Tongue (tissue), 2 donors: ENCODE measurements around the gene ARHGAP44. TPM values are rescaled to one million over a fixed set of nuclear protein-coding genes. Genes with fewer than 3 reads are reported as not detected.

Experiments
- DNase-seq: peaks from one replicate; pipeline ENCODE4 v3.0.0-alpha.2; 2015
- total RNA-seq: library from RNA; depleted of rRNA; stranded (reverse); fragments of >200 nt; gene quantifications from one replicate; pipeline ENCODE4 v1.2.3, GENCODE V29; 2014

The ARHGAP44 gene
- total RNA-seq, 1 donor from 2014 or later = 3.4 TPM

GRCh38 chr17:12995896-12996295 is 206.6 kb downstream of the ARHGAP44 start:
- DNase-seq = no peak

DNA sequence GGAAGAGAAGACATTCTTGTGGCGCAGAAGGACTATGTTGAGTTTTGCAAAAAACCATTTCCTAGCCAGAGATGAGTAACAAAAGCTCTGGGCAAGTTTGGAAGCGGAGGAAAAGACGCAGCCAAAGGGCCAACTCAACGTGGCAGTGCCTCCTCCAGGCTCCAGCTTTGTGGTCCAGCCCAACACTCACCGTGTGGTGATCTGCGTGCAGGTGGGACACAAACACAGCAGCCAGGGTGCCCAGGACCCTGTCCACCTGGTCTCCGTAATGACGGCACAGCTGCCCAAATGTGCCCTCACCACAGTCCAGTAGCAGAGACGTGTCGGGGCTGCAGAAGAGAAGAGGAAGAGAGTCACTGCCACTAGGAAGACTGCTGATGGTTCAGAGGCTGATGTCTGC is 207.1 kb downstream of the ARHGAP44 start:
- no peak for DNase-seq

GRCh38 chr17:12996941-12997340 is 207.6 kb downstream of the ARHGAP44 start:
- DNase-seq = no peak

DNA sequence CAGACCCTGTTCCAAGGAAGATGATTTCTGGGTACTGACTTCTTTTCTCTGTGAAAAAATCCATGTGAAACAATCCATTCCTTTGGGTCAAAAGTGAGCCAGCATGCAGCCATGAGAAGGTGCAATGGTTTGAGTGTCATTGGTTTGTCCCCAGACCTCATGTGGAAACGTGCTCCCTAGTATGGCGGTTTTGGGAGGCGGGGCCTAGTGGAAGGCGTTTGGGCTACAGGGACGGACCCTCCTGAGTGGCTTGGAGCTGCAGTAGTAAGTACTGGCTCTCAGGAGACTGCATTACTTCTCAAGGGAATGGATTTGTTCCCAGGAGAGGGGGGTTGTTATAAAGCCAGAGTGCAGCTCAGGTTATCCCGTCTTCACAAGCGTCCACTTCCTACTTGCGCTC is 209.2 kb downstream of the ARHGAP44 start:
- no peak for DNase-seq

- no peak for DNase-seq
These were observed 209.6 kb downstream of the ARHGAP44 start for GRCh38 chr17:12998874-12999273.

DNA sequence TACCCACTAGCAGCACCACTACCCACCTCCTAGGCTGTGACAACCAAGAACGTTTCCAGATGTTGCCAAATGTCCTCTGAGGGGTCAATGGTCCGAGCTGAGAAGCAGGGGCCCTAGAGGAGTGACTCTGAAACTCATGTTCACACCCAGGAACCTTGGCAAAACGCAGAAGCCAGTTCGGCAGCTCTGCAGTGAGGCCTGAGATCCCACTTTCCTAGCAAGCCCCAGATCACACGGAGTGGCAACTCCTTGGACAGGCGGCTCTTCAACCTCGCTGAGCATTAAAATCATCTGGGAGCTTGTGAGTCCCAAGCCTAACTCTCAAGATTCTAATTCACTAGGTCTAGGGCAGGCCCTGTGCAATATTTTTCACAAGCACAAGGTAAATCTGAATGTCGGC is 211.3 kb downstream of the ARHGAP44 start:
- DNase-seq = no peak

DNA sequence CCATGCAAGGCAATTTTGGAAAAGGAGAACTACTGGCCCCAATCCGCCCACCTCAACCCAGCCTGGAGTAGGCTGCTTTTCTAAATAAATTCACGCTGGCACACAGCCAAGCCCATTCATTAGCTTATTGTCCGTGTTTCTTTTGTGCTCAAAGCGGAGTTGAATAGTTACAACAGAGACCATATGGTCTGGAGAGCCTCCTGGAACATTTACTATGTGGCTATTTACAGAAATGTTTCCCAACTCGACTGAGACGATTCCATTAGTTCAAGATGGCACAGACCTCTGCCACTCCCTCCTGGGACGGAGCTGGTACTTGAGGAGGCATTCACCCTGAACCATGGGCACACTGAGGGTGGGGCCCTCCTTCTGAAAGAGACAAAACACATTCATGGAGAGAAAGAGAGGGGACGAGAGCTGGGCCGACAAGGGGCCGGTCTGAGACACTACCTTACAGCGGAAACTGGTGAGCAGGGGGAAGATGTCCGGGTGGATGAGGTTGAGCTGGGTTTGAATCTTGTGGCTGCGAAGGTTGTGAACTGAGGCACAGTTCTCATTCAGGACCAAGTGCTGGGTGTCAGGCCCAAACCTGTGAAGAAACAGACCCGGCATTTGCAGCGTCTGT is 212.8 kb downstream of the ARHGAP44 start:
- peak; percentile 45 for DNase-seq

DNA sequence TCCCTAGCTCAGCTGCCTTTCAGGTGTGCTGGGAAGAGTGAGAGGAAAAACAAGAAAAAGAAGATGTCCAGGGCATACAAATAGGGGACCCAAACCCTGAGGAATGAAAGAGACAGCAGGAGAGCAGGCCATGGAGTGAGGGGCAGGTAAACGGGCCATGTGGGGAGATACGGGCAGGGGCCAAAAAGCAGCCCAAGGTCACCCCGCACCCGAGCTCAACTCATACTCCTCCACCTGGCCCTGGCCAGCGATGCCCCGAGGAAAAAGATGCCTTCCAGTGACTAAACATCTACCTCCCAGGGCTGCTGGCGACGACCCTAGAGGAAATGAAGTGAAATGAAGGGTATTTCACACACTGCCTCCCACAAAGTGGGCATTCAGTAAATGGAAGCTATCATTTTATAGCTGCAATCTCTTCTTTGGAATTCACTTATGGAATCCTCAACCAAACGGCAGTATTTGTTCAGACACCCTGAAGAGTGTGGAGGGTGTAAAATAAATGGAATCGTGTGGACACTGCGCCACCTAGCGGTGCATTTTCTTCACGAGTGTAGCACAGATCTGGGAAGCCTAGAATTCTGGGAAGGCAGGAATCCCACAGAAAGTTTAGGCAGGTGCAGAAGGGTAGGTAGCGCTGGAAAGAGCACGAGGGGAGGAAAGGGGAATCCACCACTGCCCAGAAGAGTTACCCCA is 213.6 kb downstream of the ARHGAP44 start:
- peak; percentile 92 for DNase-seq

GRCh38 chr17:13003454-13003851 is 214.2 kb downstream of the ARHGAP44 start:
- no peak for DNase-seq

- no peak for DNase-seq
These were observed 214.6 kb downstream of the ARHGAP44 start for GRCh38 chr17:13003927-13004326.

- DNase-seq = no peak
These were observed 215.0 kb downstream of the ARHGAP44 start for GRCh38 chr17:13004336-13004735.

GRCh38 chr17:13005530-13005929 is 216.2 kb downstream of the ARHGAP44 start:
- DNase-seq = no peak

DNA sequence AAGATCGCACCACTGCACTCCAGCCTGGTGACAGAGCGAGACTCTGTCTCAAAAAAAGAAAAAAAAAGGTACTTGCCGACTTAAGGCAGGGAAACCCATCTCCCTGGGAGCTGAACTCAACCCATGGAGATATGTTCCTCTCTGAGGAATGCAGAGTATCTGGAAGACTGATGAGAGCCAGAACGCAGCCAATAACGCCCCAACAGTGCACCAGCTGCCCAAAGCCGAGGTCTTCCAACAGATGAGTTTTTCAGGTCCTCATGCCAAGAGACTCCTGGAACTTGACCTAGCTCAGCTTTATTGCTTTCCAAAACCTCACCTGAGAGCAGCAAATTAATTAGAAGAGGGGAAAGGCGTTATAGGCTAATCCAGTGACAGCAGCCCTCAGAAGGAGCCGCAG is 219.2 kb downstream of the ARHGAP44 start:
- DNase-seq = no peak

- no peak for DNase-seq
These were observed 221.7 kb downstream of the ARHGAP44 start for GRCh38 chr17:13010959-13011358.

DNA sequence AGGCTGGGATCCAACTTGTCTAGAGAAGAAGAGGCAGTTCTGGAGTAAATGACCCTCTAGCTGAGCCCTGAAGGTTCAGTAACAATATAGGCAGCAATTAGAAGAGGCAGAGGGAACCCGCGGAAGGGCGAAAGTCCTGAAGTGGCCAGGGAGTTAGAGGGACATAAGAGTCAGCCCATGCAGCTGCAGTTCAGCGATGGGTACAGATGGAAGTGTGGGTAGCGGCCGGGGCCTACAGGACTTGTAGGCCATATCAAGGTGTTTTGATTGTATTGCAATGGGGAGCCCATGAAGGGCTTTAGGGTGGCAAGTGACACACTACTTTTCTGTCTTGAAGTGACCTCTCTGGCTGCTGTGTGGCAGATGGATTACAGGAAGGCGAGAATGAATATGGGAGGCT is 225.5 kb downstream of the ARHGAP44 start:
- no peak for DNase-seq

DNA sequence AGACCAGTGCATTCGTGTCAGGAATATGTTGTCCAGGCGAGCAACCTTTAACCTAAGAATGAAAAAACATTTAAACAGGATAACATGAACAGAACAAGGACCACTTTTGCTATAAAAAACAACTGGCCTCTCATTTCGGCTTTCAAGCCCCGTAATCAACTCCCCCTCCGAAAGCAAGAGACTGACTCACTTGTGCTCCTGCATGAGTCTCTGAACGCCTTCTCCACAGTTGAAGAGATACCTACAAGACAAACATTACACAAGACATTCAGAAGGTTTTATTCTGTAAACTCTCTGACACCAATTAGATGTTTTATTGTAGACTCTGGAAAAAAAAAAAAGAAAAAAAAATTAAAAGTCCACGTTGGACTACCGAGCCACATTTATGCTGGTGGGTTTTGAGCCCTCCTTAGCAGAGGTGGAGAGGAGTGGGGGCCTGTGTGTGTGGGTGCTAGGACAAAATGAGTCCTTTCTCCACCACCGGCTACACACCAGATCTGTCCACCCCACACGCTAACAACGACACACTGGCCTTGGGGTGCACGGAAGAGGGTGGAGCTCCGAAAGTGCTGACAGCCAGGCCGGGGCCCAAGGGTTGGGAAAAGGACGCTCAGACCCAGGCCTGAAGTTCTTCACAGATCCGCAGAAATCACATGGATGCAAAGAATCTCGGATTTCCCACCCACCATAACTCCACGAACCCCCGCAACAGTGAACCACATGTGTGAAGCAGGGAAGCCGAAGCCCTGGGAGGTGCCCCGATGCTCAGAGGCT is 227.8 kb downstream of the ARHGAP44 start:
- DNase-seq = no peak

DNA sequence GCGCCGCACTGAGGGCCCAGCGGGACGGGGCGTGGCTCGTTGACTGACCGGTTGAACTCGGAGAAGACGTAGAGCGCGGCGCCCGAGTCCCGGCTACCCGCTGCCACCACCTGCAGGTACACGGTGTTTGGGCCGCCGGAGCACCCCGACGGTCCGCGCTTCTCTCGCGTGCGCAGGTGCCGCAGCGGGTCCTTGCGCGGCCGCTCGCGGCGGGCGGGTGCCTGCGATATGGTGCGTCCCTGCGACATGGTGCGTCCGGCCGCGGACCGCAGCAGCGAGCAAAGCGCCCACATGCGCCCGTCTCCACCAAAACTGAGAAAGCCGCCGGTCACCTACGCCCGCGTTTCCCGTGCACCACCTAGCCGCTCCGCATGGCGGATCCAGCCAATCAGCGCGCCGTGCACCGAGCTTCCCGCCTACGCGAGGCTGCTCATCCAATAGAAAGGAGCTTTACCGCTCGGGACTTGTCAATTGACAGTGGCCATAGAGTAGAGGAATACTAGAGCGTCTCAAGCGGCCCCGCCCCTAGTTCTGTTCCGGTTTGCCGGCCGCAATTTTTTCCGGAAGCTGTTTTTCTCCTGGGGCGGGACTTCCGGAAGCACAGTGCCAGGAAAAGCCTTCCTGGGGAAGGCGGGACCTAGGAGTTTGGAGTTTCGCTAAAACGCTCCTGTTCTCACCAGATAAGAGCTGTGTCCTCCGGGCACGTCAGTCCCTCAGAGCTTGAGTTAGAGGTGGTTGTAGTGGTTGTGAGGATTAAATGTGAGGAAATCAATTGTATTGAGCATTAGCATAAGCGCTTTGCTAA is 228.6 kb downstream of the ARHGAP44 start, which contains the start of gene ELAC2:
ELAC2 (minus strand) TSS at position 373 of the 805 bp plus-strand sequence; CDS start at position 293, 80 bp downstream.
- DNase-seq = peak; percentile 99

GRCh38 chr17:13024016-13024415 is 234.7 kb downstream of the ARHGAP44 start:
- DNase-seq = no peak

- peak; percentile 77 for DNase-seq
These were observed 235.4 kb downstream of the ARHGAP44 start for GRCh38 chr17:13024526-13025257.

- DNase-seq = no peak
These were observed 235.9 kb downstream of the ARHGAP44 start for GRCh38 chr17:13025258-13025627.

DNA sequence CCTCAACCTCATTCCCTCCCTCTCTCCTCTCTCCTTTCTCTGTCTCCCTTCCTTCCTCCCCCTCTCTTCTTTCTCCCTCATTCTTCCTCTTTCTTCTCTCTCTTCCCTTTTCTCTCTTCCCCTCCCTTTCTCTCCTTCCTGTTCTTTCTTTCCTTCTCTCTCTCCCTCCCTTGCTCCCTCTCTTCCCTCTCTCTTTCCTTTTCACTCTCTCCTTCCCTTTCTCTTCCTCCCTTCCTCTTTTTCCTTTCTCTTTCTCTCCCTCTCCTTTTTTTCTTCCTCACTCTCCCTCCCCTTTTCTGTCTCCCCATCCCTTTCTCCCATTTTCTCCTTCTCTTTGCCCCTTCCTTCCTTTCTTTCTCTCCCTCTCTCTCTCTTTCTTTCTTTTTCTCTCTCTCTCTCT is 236.4 kb downstream of the ARHGAP44 start:
- no peak for DNase-seq

DNA sequence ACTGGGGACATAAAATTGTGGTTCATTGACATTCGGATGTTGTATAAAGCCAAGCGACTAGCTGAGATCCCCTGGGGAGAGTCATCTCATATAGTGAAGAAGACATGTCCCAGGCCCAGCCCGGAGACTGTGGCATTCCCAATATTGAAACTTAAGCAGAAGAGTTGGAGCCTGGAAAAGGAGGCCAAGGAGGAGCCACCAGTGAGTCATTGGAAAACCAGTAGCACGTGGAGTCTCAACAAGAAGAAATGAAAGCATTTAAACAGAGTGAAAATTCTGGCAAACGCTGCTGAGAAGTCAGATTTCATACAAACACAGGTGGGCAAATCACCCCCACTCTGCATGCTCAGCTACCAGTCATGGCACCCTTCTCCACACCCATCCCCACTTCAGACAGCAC is 237.9 kb downstream of the ARHGAP44 start:
- no peak for DNase-seq
